Kidney tubule cell (primary cell): Measurements from ENCODE around the gene GJD3.

ENCODE experiments used
- DNase-seq: peaks from one replicate; pipeline ENCODE4 v3.0.0-alpha.2; 2018; ENCODE audit warnings: low spot score

Gene GJD3

DNA sequence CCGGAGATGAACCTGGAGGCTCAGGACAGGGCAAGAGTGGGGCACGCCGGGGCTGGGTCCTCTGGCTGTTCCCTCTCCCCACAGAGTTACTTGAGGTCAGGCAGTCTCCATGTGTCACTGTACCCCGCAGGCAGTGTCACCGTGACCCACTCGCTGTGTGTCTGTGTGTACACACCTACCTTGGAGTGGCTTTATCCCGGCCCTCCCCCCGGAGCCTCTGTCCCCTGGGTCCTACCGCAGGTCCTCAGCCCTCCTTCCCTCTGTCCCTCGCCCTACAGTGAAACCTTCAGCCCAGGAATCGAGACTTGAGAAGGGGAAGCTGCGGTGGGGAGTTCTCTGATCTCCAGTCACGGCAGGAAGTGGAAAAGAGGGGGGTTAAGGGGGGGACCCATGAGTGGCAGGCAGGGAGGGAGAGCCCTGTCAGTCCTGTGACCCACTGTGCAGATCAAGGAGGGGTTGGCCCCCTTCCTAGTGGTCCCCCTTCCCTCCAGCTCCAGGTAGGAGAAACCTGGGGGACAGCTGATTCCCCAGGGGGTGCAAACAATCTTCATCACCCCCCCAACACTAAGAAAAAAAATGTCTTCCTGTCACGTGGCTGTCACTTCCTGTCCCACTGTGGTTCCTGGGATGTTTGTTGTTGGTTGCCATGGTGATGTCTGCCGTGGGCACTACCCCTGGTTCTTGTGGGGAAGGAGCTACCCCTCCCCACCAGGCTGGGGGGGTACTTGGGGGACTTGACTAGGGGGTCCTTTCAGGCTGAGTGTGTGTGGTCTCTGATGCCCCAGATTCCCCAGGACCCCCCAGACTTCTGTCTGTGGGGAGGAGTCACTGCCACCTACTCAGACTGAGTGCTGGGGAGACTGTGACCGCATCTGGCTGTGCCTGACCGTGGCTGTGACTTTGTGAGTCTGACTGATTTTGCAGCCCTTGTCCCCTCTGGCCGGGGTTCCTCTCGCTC is 41.9 kb downstream of the GJD3 start:
- DNase-seq: peak; percentile 89

DNA sequence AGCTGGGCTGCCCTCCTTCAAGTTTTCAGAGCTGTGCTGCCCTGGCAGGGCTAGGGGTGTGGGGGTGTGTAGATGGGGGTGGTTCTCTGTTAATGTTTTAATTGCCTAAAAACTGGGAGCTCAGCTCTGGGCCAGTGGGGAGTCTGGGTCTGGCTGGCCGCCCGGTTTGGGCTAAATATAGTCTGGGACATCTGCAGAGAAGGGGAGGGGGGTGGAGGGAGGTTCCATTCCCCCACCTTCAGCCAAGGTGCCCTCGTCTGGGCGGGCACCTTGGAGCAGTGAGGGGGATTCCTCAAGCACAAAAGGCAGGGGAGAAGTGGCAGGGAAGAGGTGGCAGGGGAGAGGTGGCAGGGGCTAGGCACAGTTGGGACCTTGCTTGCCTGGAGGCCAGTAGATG is 42.6 kb downstream of the GJD3 start:
- DNase-seq: no peak

DNA sequence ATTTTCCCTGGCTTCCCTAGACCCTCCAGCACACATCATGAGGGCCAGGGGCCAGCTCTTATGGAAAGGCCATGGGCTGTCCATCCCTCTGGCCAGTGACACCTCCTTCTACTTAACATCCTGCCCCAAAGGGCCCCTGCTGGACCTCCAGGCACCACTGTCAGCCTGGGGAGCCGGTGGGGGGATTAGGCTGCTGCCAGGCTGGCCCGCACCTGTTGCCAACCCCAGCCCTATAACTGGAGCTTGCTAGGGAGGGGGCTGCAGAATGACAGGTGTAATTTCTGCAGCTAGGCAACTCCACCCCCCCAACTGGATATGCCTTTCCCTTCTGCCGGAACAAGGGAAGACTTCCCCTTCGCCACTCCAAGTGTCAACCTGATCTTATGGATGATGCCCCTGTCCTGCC is 43.0 kb downstream of the GJD3 start:
- no peak for DNase-seq

- no peak for DNase-seq
Observed at GRCh38 chr17:40320756-40321523, 43.6 kb downstream of the GJD3 start.

DNA sequence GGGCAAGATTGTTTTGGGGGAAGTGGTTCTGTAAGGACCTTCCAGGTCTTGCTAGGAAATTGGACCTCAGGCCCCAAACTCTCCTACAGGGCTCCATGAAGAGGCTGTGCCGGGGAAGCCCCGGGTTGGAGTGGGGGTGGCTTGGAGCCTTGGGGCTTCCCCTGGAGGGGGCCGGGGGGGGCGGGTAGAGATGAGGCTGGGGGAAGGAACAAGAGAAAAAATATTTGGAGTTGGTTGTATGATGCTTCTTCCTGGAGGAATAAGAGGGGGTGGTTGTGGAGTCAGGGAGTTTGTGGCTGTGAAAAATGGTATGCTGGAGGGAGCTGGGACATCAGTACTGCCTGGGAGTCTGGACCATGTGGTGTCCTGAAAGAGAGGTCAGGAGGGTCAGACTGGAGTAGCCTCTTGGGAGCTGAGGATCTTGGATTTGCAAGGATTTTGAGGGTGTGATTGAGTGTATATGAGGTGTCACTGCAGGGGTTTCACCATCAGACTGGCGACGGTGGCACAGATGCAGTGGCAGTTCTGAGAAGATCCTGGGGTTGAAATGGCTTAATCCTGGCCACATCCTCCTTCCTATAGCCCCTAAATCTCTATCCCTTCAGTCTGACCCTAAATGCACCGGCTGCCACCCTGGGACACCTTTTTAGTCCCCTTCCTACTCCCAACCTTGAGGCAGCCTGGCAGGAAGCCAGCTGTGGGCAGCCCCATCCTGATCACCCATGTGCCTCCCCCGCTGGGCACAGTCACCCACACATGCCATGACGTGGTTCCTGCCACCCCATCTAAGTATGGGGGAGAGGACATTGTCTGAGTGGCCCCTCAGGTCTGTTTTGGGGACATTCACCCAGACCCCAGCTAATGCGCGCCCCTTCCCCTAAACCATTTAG is 44.6 kb downstream of the GJD3 start:
- no peak for DNase-seq

GRCh38 chr17:40318830-40319391 is 45.6 kb downstream of the GJD3 start:
- no peak for DNase-seq

GRCh38 chr17:40317880-40318829 is 46.4 kb downstream of the GJD3 start:
- DNase-seq: peak; percentile 95

DNA sequence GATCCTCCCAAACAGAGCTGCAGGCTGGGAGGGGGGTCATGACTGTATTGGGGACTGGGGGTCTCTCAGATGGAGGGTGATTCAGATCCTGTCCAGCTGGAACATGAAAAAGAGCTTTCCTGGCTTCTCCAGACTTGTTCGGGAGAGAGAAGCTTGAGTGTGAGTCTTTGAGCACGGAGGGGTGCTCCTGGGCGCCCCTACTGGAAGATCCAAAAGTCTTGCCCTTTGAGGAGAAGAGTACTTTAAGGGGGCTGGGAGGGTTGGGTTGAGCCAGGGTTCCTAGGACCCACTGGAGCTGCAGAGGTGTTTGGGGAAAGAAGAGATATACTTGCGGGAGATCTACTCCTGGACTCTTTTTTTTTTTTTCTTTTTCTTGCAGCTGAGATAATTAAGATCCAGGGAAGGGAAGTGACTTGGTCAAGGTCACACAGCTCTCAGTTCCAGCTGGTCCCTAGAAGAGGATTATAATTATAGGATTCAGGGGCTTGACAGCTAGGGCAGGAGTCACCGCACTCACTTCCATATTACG is 47.1 kb downstream of the GJD3 start:
- DNase-seq: peak; percentile 77

DNA sequence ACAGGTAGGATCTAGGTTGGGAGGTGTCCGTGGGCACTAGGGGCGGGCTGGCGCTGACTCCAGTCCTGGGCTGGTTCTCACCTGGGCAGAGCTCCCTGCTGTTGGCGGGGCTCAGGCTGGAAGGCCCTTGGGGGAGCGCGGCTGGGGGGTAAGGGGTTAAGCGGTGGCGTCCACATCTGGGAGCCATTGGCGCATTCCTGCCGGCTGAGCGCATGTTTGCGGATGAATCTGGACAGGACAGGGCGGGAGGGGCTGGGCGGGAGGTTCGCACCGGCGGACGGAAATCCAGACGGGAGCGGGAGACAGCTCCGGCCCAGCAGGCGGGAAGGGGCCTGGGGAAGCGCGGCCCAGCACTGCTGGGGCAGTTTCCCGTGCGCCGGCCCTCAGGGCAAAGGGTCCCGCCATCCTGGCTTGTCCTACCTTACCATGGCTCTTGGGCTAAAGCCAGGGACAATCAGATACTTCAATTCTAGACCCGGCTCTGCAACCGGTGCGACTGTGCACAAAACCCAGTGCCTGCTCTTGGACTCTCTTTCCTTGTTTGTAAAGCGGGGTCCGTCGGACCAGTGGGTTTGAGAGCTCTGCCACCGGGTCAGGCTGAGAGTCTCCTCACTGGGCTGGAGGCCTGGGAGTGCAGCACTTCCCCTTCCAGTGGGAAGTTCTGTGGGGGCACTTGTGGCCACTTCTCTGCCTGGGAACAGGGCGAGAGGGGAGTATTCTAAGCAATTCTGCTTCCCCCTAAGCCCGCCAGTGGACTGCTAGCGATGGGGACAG is 47.8 kb downstream of the GJD3 start:
- DNase-seq: peak; percentile 81

DNA sequence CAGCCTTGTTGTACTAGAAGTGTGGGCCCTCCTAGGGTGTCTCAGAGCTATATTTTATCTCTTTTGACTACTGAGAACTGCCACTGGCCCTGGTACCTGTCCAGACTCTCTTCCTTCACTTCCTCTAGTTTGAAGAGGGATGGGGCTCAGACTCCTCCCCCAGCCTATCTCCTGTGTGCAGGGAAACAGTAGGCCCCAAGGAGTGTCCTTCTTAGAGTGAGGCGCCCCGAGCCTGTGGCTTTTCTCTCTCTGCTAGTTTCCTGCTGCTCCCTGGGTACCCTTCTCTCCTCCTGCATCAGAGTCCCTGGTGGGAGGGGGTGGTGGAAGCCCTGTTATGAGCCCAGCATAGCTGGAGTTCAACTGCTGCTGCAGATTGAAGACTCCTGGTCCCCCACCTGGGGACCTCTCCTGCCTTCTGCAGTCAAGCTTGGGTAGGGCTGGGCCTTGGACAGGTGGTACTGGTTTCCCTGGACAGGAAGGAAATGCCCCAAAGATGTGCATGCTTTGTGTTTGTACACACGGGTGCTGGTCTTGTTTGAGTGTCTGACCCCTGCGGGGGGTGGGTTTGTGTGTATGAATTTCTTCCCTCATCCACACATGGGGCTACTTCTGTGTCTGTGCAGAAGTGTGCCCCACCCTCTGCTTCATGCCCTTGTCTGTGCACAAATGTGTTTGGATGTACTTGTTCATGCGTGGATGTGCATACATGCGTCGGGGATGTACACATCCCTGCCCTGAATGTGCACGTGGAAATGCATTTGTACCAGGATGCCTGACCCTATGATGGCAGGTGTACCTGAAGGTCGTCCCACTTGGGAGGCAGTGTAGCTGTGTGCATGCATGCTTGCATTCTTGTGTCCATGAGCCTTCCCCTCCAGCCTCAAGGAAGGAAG is 48.6 kb downstream of the GJD3 start:
- DNase-seq: peak; percentile 20

GRCh38 chr17:40315206-40315605 is 49.3 kb downstream of the GJD3 start:
- no peak for DNase-seq

DNA sequence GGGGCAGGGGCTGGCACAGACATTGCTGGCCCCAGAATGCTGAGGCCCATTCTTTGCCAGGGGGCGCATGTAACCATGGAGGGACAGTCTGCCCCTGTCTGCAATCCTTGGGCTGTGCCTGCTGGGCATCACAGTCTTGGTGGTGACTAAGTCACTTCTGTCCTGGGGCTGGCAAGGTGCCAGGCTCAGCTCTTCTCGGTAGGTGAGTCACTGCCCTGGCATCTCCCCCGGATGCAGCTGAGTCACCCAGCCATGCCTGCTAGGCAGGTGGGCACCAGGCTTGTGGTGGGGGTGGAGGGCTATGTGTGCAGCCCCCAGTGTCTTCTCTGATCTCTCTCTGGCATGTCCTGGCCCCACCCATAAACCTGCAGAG is 50.0 kb downstream of the GJD3 start:
- DNase-seq: peak; percentile 99

DNA sequence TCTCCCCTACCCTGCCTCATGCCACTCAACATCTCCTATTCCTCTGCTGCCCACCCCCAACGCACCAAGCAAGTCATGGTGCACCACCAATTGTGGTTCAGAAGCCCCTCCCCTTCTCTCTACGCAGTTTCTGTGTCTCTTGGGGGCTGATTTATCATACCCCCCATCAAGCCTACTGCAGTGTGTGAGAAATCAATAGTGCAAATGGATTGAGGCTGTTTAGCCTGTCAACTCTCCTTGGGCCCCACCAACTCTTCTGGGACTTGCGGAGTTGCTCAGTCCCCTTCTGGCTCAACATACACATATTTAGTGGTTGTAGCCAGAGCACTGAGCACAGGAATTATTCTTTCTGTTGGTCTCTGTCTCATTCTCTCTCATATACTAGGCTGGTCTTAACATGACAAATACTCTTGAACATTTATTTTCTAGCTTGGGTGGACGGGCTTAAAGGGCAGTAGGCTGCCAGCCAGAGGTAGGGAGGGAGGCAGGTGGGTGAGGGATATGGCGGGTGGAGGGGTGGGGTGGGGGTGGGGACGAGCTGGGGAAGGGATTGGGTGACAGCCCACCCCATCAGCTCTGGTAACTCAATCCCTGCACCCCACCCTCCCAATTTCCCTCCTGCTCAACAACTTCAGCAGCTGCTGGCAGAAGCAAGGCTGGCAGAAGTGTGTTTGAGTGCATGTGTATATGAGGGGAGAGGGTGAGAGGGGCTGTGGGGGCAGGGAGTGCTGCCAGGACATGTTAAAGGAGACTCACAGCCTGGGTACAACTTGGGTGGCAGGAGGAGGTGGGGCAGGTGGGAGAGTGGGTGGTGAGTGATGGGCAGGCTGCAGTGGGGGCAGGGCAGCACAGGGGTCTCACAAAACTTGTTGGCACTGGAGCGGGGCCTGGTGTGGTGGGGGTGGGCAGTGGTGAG is 50.6 kb downstream of the GJD3 start:
- peak; percentile 61 for DNase-seq
